ENCODE measurements around the gene C13orf42. TPM values are rescaled to one million over a fixed set of nuclear protein-coding genes. Genes with fewer than 3 reads are reported as not detected.

Gene C13orf42
- total RNA-seq, 6 experiments from 2014 or later, result not detected

DNA sequence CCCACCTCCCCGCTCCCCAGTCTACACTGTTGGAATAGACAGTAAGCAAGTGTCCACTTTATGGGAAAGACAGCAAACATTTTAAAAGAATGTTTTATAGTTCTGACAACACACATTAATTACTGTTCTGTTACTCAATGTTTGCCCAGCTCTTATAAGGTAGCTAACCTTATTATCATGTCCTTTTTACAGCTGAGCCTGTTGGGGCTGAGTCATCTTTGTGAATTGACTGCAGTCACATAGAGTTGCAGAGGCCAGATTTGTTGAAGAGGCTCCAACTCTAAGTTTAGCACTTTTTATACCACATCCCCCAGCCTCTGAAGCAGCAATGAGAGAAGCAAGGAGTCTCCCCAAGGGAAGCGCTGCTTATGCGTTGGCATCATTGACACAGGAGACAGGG lies 76.2 kb downstream of the C13orf42 start:
- TF ChIP-seq, protein P1, sequence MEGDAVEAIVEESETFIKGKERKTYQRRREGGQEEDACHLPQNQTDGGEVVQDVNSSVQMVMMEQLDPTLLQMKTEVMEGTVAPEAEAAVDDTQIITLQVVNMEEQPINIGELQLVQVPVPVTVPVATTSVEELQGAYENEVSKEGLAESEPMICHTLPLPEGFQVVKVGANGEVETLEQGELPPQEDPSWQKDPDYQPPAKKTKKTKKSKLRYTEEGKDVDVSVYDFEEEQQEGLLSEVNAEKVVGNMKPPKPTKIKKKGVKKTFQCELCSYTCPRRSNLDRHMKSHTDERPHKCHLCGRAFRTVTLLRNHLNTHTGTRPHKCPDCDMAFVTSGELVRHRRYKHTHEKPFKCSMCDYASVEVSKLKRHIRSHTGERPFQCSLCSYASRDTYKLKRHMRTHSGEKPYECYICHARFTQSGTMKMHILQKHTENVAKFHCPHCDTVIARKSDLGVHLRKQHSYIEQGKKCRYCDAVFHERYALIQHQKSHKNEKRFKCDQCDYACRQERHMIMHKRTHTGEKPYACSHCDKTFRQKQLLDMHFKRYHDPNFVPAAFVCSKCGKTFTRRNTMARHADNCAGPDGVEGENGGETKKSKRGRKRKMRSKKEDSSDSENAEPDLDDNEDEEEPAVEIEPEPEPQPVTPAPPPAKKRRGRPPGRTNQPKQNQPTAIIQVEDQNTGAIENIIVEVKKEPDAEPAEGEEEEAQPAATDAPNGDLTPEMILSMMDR (IDR thresholded peaks at IDR 0.05), result no peak
- H3K4me1 Mint-ChIP-seq (ENCODE audit: low read depth), result no peaks in the 10 kb centered on the region
- H3K27me3 Mint-ChIP-seq (ENCODE audit: insufficient read depth), result peaks cover 9% of the 10 kb centered on the region
- H3K27ac Mint-ChIP-seq, result no peak overlapping the region
- no peak for DNase-seq
- no peaks in the 10 kb centered on the region for H3K36me3 Mint-ChIP-seq (ENCODE audit: low read depth)
- no peaks in the 10 kb centered on the region for H3K9me3 Mint-ChIP-seq
- no peak overlapping the region for H3K4me3 Mint-ChIP-seq

DNA sequence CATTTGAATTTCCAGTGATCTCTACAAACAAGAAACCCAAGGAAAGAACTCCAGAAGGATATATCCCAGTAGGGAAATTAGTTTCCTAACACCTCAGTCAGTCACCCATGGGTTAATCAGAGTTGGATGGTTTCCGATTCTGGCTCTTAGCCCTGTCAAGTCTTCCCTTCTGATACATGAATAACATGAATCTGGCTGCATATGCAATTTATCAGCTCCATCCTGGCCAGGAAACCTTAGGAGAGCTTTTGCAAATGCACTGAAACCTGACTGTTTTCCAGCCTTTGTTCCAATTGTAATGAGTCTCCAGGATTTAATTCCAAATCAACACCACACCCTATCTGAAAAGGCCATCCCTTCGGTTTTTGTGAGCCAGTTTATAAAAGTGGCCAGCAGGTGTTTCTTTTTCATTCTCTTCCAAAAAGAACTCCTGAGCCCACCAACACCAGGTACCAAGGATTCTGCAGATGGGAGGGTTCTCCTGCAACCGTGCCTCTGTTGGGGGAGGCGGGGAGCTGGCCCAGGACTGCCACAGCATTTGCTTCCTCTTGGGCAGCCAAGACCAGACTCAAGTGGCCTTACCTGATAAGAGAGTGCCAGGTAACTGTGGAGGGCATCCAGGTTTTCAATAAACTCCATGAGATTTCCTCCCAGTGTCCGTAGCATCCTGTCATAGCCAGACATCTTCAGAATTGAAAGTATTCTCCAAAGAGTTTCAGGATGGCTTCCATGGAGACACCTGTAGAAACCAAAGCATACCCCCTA lies 77.5 kb downstream of the C13orf42 start:
- no peak for DNase-seq
- TF ChIP-seq, protein P1 (IDR thresholded peaks at IDR 0.05), result no peak
- Mint-ChIP-seq H3K27me3 (ENCODE audit: insufficient read depth) (peaks cover 9% of the 10 kb centered on the region), H3K36me3 (ENCODE audit: low read depth) (no peaks in the 10 kb centered on the region), H3K9me3 (no peaks in the 10 kb centered on the region), H3K4me3 (no peak overlapping the region), H3K27ac (no peak overlapping the region), H3K4me1 (ENCODE audit: low read depth) (no peaks in the 10 kb centered on the region)

DNA sequence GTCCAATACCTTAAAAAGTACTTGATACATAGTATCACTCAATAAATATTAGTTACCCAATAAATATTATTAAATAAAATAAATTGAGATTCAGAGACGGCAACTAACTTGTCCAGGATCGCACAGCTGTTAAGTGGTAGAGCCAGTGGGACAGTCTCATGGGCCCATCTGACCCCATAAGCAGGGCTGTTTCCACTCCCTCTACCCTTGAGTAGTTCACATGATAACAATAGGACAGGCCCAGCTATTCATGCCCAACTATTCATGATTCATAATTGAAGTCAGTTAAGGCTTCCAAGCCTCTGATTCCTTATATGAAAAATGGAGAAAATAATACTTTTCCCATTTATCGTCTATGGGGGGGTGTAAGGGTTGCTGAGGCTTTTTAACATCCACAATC lies 78.2 kb downstream of the C13orf42 start:
- H3K9me3 Mint-ChIP-seq, result no peaks in the 10 kb centered on the region
- no peak overlapping the region for H3K4me3 Mint-ChIP-seq
- TF ChIP-seq, protein P1 (IDR thresholded peaks at IDR 0.05), result no peak
- no peaks in the 10 kb centered on the region for H3K4me1 Mint-ChIP-seq (ENCODE audit: low read depth)
- H3K36me3 Mint-ChIP-seq (ENCODE audit: low read depth), result no peaks in the 10 kb centered on the region
- H3K27ac Mint-ChIP-seq, result no peak overlapping the region
- DNase-seq, result no peak
- H3K27me3 Mint-ChIP-seq (ENCODE audit: insufficient read depth), result peaks cover 9% of the 10 kb centered on the region

Other genes with a start within 250 kb of the C13orf42 start
- 10 to 100 TPM; 12.4 to 20.7 (median 17.4) TPM for gene RNASEH2B, start 201.5 kb downstream of the C13orf42 start, total RNA-seq (2021; fragmentation: NEBNext Ultra II Directional; extraction: Animal tissue kit (Norgen Biotek cat#: 25700))
- gene FAM124A, start 111.1 kb upstream of the C13orf42 start, total RNA-seq (2021; fragmentation: NEBNext Ultra II Directional; extraction: Animal tissue kit (Norgen Biotek cat#: 25700)), result not detected
- not detected for gene SERPINE3, start 228.4 kb upstream of the C13orf42 start, total RNA-seq (2021; fragmentation: NEBNext Ultra II Directional; extraction: Animal tissue kit (Norgen Biotek cat#: 25700))

Measured in HFFc6 (cell line).